GM18951 (cell line): ENCODE results near the gene AKAP13.
"Not testable (repeated sequence)": the region's sequence is repeated elsewhere in the genome, so short reads cannot be mapped to it uniquely, and the experiment has no call there.

Experiments
- POLR2A ChIP-seq: IDR thresholded peaks from 4 replicates; pipeline ENCODE4 v1.6.1; 2011; ENCODE audit warnings: mild to moderate bottlenecking; ENCODE audit not compliant: insufficient read length, insufficient read depth; ENCODE audit errors: extremely low read depth
- in situ Hi-C: fragments of 300-500 bp; cut with MboI; formaldehyde crosslinking; loops from one replicate; pipeline ENCODE4 v1.12.0; 2022; ENCODE audit warnings: low sequenced_read_pairs, mixed read lengths, inconsistent platforms; ENCODE audit not compliant: unreplicated experiment

The AKAP13 gene

GRCh38 chr15:85347264-85348047 is 32.9 kb upstream of the AKAP13 start:
- in situ Hi-C loops = not testable (repeated sequence)

DNA sequence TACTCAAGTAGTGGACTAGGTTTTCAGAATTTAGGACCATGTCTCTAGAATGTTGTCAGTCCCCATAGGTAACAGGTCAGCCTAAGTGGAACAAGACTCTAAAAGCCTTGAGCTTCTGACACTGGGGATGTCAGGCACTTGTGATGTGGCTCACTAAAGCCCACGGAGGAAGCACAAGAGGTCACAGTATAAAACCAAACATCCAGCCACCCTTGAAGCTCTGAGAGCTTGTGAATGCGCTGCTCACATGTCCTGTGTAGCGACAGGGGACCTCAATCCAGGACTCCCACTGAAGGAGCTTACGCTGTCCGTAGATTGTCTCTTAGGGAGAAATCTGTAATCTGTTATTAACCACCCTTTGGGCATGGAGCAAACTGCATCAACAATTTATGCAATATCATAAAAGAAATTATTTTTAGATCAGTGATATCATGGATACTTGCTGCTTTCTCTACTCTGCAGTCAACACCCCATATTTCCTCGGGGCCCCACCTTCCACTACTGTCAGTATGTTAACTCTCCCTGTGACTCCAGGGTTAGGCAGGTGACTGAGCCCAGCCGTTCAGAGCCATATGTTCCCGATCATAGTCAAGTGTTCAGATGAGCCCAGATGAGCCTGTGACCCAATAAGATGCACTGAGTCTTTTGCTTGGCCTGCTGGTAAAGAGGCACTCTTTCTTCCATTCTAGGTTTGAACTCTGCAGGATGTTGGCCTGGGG is 32.2 kb upstream of the AKAP13 start:
- in situ Hi-C loops = not testable (repeated sequence)

- in situ Hi-C loops = not testable (repeated sequence)
Measured at GRCh38 chr15:85349062-85349461, 31.3 kb upstream of the AKAP13 start.

DNA sequence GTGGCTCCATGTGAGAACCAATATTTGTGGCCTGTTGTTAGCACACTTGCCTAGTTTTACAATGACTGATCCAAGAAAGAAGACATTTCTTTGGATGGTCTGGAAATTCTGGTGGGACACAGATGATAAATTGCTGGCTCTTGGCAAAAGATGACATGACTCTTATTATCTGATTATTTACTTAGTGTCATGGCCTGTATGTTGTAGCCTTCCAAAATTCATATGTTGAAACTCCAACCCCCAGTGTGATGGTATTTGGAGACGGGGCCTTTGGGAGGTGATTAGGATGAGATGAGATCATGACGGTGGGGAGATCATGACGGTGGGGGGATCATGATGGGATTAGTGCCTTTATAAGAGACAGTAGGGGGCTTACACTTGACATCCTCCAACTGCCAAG is 30.0 kb upstream of the AKAP13 start:
- TF ChIP-seq POLR2A = no peak
- in situ Hi-C loops = no loop called here

GRCh38 chr15:85351501-85351900 is 28.9 kb upstream of the AKAP13 start:
- in situ Hi-C loops = not testable (repeated sequence)

DNA sequence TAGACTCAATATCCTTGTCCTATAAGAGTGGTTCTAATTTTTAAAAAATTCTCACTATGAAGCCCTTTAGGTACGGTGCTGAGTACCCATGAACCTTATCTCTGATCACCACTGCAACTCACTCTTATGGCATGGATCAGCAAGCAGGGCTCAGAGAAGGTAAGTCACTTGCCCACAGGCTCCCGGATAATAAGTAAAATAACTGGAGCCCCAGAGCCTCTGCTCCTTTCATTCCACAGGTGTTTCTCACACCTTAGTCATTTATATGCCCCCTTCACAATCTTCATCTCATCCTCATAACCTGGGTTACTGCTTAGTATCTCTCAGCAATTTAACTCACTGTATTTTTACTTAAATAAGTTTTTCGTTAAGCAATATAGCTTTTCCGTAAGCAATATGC is 28.4 kb upstream of the AKAP13 start:
- in situ Hi-C loops = no loop called here
- no peak for TF ChIP-seq POLR2A

GRCh38 chr15:85353516-85353915 is 26.9 kb upstream of the AKAP13 start:
- TF ChIP-seq POLR2A = no peak
- in situ Hi-C loops = no loop called here

GRCh38 chr15:85354461-85354860 is 25.9 kb upstream of the AKAP13 start:
- in situ Hi-C loops = no loop called here
- TF ChIP-seq POLR2A = no peak

DNA sequence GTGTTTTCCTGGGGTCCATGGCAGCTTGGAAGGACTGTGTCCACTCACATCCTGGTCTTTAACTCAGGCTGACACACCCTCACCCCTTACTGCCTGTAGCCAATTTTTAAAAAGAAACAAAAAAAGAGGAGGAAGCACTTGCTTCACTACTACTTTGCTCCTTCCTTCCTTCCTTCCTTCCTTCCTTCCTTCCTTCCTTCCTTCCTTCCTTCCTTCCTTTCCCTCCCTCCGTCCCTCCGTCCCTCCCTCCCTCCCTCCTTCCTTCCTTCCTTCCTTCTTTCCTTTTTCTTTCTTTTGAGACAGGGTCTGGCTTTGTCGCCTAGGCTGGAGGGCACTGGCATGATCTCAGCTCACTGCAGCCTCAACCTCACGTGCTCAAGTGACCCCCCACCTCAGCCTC is 25.5 kb upstream of the AKAP13 start:
- TF ChIP-seq POLR2A = no peak
- in situ Hi-C loops = no loop called here

- in situ Hi-C loops = no loop called here
- TF ChIP-seq POLR2A = no peak
Measured at GRCh38 chr15:85356276-85356675, 24.1 kb upstream of the AKAP13 start.

GRCh38 chr15:85361323-85361722 is 19.1 kb upstream of the AKAP13 start:
- TF ChIP-seq POLR2A = no peak
- in situ Hi-C loops = no loop called here

GRCh38 chr15:85362436-85363081 is 17.8 kb upstream of the AKAP13 start:
- TF ChIP-seq POLR2A = no peak
- in situ Hi-C loops = no loop called here

DNA sequence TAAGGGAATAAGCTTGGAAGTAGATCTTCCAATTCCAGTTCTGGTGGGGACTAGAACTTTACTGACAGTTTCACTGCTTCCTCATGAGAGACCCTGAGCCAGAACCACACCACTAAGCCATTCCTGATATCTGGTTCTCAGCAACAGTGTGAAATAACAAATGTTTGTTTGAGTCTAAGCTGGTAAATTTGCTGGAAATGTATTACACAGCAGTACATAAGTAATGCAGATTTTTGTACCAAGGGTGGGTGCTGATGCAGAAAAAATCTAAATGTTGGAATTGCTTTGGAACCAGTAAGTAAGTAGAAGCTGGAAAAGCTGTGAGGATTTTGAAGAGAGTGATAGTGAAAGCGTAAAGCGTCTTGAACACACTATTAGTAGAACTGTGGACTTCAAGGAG is 14.4 kb upstream of the AKAP13 start:
- in situ Hi-C loops = no loop called here
- no peak for TF ChIP-seq POLR2A

GRCh38 chr15:85367741-85368140 is 12.7 kb upstream of the AKAP13 start:
- no peak for TF ChIP-seq POLR2A
- in situ Hi-C loops = no loop called here
